22Rv1 (cell line): ENCODE data around the gene COA1.

Experiments used
- H3K27ac ChIP-seq: fragments of 450-650 bp; 2 replicates; pipeline ENCODE4 v1.5.1; 2017
- ZFX ChIP-seq: fragments of 450-650 bp; IDR thresholded peaks from 2 replicates; pipeline ENCODE4 v1.6.1; 2017; ENCODE audit warnings: antibody characterized with exemption, borderline replicate concordance
- TF ChIP-seq, protein P1 (sequence below): fragments of 450-650 bp; IDR thresholded peaks from 2 replicates; pipeline ENCODE4 v1.5.1; 2017; ENCODE audit warnings: mild to moderate bottlenecking

The COA1 gene

DNA sequence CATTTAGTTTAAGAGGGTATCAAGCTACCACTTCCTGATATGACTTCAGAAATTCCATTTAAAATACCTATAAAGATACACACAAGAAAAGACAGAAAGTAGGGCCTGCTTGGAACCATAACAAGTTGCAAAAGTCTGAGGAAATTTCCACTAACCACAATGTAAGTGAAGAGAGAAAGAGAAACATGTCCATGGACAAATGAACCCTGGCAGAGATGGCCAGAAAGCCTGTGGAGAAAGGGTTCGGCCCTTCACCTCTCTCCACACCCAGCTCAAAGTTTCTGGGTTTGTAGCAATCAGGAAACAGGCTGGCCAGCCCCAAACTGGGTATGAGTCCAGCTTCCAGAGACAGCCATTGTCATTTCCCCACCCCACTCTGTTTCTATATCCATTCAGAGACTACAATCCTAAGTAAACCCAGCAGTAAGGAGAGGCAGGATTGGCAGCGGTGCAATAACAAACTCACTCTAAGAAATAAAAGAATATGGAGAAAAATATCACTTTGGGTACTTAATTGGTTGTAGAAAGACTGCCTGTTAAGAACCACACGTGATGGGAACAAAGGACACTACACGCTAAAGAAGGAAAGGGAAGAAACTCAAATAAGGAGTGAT, 75.3 kb downstream of the COA1 start:
- no peak overlapping the region for H3K27ac ChIP-seq
- TF ChIP-seq, protein P1, sequence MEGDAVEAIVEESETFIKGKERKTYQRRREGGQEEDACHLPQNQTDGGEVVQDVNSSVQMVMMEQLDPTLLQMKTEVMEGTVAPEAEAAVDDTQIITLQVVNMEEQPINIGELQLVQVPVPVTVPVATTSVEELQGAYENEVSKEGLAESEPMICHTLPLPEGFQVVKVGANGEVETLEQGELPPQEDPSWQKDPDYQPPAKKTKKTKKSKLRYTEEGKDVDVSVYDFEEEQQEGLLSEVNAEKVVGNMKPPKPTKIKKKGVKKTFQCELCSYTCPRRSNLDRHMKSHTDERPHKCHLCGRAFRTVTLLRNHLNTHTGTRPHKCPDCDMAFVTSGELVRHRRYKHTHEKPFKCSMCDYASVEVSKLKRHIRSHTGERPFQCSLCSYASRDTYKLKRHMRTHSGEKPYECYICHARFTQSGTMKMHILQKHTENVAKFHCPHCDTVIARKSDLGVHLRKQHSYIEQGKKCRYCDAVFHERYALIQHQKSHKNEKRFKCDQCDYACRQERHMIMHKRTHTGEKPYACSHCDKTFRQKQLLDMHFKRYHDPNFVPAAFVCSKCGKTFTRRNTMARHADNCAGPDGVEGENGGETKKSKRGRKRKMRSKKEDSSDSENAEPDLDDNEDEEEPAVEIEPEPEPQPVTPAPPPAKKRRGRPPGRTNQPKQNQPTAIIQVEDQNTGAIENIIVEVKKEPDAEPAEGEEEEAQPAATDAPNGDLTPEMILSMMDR, result no peak
- TF ChIP-seq ZFX, result no peak

DNA sequence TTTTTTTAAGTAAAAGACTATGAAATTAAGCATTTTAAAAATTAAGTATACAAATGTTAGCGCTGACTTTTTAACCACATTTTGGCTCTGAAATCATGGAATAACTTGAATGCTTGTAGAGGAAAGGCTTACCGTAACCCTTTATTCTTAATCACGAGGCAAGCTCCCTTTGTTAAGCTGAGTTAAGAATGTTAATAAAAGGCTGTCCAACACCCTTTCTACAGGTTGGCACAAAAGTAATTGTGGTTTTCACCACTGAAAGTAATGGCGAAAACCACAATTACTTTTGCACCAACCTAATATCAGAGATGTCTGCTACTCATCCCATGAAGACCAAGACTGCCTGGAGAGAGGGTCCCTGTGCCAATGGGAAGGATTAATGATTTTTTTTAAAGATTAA, 75.9 kb downstream of the COA1 start:
- H3K27ac ChIP-seq, result no peak overlapping the region
- TF ChIP-seq, protein P1, result no peak
- TF ChIP-seq ZFX, result no peak

DNA sequence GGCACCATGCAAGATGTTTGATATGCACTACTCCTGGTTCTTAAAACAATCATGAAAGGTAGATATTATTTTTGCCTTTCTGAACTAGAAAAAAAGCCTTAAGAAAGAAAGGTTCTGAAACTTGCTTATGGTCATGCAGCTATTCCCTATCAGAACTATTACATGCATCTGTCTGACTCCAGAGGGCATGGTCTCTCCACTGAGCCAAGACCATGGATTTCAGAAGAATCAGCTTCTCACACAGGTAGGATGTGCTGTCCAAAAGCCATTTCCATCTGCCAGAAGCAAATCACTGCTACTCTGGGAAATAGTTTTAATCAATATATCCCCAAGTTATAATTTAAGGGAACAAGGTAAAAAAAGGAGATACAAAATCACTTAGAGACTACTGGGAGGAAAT, 77.0 kb downstream of the COA1 start:
- no peak for TF ChIP-seq ZFX
- TF ChIP-seq, protein P1, result no peak
- no peak overlapping the region for H3K27ac ChIP-seq

DNA sequence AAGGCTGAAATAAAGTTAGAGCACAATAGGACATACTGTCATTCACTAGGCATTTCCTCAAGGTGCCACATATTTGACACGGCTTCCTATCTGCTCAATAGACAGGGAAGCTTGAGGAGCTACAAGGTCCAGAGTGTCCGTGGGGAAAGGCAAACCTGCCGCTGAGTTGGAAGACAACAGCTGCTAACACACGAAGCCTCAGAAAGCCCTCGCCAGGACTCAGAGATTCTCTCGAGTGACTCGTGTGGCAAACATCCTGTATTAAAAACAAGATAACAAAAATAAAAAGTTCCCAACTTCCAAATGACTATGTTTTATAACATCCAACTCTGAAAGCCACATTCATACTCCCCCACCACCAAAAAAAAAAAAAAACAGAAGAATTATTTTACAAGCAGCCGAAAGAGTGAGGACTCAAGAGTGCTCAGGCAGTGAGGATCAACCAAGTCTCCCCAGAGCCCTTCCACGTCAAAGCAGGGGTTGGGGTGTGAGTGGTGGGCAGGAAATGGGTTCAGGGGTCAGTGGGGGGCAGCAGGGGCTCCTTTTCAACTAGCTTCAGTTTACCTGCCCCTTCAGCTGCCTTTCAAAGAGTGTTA, 78.8 kb downstream of the COA1 start:
- no peak overlapping the region for H3K27ac ChIP-seq
- TF ChIP-seq, protein P1, result no peak
- no peak for TF ChIP-seq ZFX

DNA sequence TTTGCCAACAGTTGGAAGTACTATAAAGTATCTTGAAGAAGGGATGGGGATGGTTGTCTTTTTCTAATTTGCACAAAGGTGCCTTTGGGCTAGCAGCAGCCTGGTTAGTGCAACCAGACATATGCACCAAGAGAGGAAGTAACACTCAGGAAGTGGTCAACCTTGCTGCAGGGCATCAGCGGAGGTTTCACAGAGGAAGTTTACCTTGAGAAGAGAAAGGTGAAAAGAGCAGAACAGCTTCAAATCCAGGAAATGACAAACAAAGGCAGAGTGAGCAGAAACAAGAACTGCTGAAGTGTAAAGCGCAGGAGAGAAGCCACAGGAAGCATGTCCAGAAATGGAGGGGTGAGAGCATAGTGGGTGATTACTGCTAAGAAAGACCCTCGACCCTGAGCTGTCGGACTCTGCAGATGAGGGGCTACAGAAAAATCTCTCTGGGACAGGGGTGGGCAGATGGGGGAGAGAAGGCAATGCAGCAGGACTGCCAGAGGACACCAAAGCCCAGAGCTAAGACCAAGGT, 79.5 kb downstream of the COA1 start:
- no peak overlapping the region for H3K27ac ChIP-seq
- TF ChIP-seq ZFX, result no peak

DNA sequence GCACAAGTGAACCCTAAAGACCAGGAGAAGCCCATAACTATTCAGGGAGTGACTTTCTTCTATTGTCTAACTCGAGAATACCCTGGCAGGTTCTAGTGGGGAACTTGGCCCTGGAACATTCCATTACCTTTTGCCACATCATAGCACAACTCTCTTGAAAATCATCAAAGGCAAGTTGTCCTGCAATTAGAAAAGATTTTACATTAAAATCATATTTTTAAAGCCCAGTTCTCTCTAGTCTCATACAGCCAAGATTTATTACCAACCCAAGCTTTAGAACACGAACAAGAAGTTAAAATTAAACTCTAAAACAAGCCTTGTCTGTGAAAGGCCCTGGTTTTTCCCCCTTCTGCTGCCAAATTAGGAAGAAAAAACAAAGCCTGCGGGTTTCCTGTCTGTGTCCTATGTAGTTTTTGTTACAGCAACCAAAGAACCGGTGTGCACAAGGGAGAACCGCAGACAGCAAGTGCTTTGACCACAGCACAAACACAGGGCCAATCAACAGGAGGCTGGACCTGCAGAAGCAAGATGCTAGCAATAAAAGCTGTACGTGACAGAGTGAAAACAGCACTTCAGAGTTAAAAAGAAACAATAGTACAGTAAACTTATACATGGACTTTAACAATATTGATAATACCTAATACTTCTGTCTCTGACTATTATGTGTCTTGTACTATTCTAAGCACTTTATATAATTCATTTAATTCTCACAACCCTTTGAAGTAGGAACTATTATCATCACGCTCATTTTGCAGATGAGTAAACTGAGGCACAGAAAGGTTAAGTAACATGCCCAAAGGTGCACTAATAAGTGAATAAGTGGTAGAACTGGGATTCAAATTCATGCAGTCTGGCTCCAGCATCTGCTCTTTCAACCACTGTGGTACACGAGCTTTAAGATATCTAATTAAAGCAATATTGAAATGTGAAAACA, 80.6 kb downstream of the COA1 start:
- no peak for TF ChIP-seq ZFX
- TF ChIP-seq, protein P1, result no peak
- H3K27ac ChIP-seq, result no peak overlapping the region

DNA sequence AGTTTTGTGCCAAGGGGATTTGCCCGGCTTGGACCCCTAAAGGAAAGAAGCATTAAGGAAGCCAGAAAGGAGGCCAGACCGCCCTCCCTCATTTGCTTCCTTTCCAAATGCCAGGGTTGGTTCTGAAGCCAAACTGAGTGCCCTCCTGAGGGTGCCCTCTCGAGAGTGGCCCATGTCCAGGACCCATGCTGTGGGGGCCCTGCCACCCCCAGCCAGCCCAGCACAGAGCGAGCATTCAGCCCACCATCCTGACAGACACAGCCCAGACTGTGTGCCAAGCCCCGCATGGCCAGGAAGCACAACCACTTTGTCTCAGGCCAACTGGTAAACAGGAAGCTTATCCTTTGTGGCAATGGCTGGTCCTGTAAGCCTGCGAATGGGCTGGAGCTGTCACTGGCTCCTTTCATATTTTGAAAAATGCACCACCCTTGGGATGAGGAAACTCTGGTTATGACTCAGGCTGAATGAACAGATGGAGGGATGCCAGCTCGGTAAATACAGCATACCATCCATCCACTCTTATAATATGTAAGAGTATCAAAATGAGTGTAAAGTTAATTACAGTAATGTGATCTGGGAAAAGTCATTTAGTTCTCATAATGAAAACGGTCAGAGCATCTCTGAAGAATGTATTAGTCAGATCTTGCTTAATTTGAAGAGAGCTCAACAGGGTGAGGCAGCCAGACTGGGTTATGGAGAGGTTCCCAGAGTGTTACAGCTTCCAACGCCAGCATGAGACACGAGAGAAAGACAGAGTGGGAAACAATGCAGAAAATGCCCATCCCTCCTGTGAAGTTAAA, 81.5 kb downstream of the COA1 start:
- no peak for TF ChIP-seq ZFX
- TF ChIP-seq, protein P1, result no peak
- H3K27ac ChIP-seq, result no peak overlapping the region
